Hematopoietic multipotent progenitor cell treated with erythropoietin and hydrocortisone succinate and interleukin-3 and kit ligand, for 4 days (in vitro differentiated cells): ENCODE measurements around the gene RABGGTA.

Experiments
- DNase-seq: peaks from one replicate; pipeline ENCODE4 v3.0.0-alpha.2; 2015

The RABGGTA gene

GRCh38 chr14:24271134-24271833 lies at the start of gene RABGGTA:
Gene RABGGTA (minus strand): TSS chr14:24271597. CDS start chr14:24271115, 482 bp downstream.
- DNase-seq = peak; percentile 95

- DNase-seq = no peak
These were observed 45.9 kb upstream of the RABGGTA start for GRCh38 chr14:24317141-24317928.

- DNase-seq = no peak
These were observed 45.2 kb upstream of the RABGGTA start for GRCh38 chr14:24316597-24316950.

GRCh38 chr14:24315807-24316596 lies 44.6 kb upstream of the RABGGTA start:
- DNase-seq = peak; percentile 65

- no peak for DNase-seq
These were observed 43.9 kb upstream of the RABGGTA start for GRCh38 chr14:24315243-24315806.

- DNase-seq = no peak
These were observed 43.2 kb upstream of the RABGGTA start for GRCh38 chr14:24314377-24315193.

- DNase-seq = peak; percentile 75
These were observed 42.5 kb upstream of the RABGGTA start for GRCh38 chr14:24313913-24314312.

GRCh38 chr14:24312736-24313507 lies 41.5 kb upstream of the RABGGTA start:
- DNase-seq = peak; percentile 91

- peak; percentile 70 for DNase-seq
These were observed 40.6 kb upstream of the RABGGTA start for GRCh38 chr14:24311837-24312615.

GRCh38 chr14:24310646-24311604 lies 39.5 kb upstream of the RABGGTA start, which contains the start of gene LTB4R:
Gene LTB4R (plus strand): TSS chr14:24311502. CDS start chr14:24315652, 4,150 bp downstream.
- DNase-seq = peak; percentile 89

GRCh38 chr14:24310265-24310645 lies 38.9 kb upstream of the RABGGTA start:
- DNase-seq = peak; percentile 85

- no peak for DNase-seq
These were observed 38.3 kb upstream of the RABGGTA start, which contains the start of gene LTB4R2 for GRCh38 chr14:24309538-24310264. Gene LTB4R2 (plus strand): TSS chr14:24310140. CDS start chr14:24310665, 525 bp downstream.

GRCh38 chr14:24308342-24309124 lies 37.1 kb upstream of the RABGGTA start:
- DNase-seq = no peak

GRCh38 chr14:24307575-24308341 lies 36.4 kb upstream of the RABGGTA start, which contains the start of gene CIDEB:
Gene CIDEB (minus strand): TSS chr14:24307977. CDS start chr14:24307858, 119 bp downstream.
- DNase-seq = peak; percentile 83

- DNase-seq = no peak
These were observed 35.8 kb upstream of the RABGGTA start for GRCh38 chr14:24307156-24307574.

GRCh38 chr14:24304019-24304387 lies 32.6 kb upstream of the RABGGTA start:
- DNase-seq = no peak
